Measurements from ENCODE around the gene NLRP12. TPM values are rescaled to one million over a fixed set of nuclear protein-coding genes. Genes with fewer than 3 reads are reported as not detected.

The NLRP12 gene
- total RNA-seq, 4 donors from 2014 or later = 0.46 to 9.6 (median 1.6) TPM

GRCh38 chr19:53823380-53824120 is 564 bp downstream of the NLRP12 start:
- ATAC-seq (ENCODE audit: low FRiP score) = no peak

GRCh38 chr19:53819861-53820260 is 4.3 kb downstream of the NLRP12 start:
- ATAC-seq (ENCODE audit: low FRiP score) (no peak), DNase-seq (ENCODE audit: low spot score) (no peak)
- no peak for TF ChIP-seq CTCF (IDR thresholded peaks at IDR 0.05)

More at GRCh38 chr19:53823380-53824120, 564 bp downstream of the NLRP12 start:
- no peak for TF ChIP-seq CTCF (IDR thresholded peaks at IDR 0.05)
- no peak for DNase-seq (ENCODE audit: low spot score)

- ATAC-seq (ENCODE audit: low FRiP score) = no peak
- no peak for TF ChIP-seq CTCF (IDR thresholded peaks at IDR 0.05)
These were observed 5.4 kb downstream of the NLRP12 start for GRCh38 chr19:53818756-53819155.

GRCh38 chr19:53813996-53814395 is 10.1 kb downstream of the NLRP12 start:
- DNase-seq (ENCODE audit: low spot score) (no peak), ATAC-seq (ENCODE audit: low FRiP score) (no peak)
- no peak for TF ChIP-seq CTCF (IDR thresholded peaks at IDR 0.05)

More at GRCh38 chr19:53818756-53819155, 5.4 kb downstream of the NLRP12 start:
- DNase-seq (ENCODE audit: low spot score) = no peak

- no peak for DNase-seq (ENCODE audit: low spot score)
- no peak for TF ChIP-seq CTCF (IDR thresholded peaks at IDR 0.05)
- ATAC-seq (ENCODE audit: low FRiP score) = no peak
These were observed 11.8 kb downstream of the NLRP12 start for GRCh38 chr19:53812335-53812734.

GRCh38 chr19:53810891-53811290 is 13.2 kb downstream of the NLRP12 start:
- TF ChIP-seq CTCF (IDR thresholded peaks at IDR 0.05) = no peak
- DNase-seq (ENCODE audit: low spot score) (no peak), ATAC-seq (ENCODE audit: low FRiP score) (no peak)

- no peak for ATAC-seq (ENCODE audit: low FRiP score)
- DNase-seq (ENCODE audit: low spot score) = no peak
- TF ChIP-seq CTCF (IDR thresholded peaks at IDR 0.05) = no peak
These were observed 13.9 kb downstream of the NLRP12 start for GRCh38 chr19:53810187-53810546.
